IPS DF 19.7 (cell line): Measurements from ENCODE around the gene AMMECR1.
"Not testable (repeated sequence)": the region's sequence is repeated elsewhere in the genome, so short reads cannot be mapped to it uniquely, and the experiment has no call there.

ENCODE experiments used
- DNase-seq: peaks from one replicate; pipeline ENCODE4 v3.0.0-alpha.2; 2013; ENCODE audit warnings: low read depth, low spot score

The AMMECR1 gene

DNA sequence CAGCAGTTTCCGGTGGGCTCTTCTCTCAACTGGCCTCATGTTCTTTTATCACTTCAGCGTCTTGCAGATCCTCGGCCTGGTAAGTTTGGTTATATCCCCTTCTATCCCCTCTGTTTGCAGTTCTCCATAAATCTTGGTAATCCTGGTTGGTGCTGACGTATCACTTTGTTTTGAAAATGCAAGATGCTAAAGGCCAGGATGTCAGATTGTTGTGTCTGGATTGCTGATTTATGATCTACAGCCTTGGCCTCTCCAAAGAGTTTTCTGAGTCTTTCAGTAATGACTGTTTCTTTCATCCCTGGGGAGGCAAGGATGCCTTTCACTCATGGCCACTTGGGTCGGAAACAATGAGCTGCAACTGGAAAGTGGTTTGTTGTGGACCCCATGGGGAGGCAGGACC, 146.4 kb downstream of the AMMECR1 start:
- no peak for DNase-seq

DNA sequence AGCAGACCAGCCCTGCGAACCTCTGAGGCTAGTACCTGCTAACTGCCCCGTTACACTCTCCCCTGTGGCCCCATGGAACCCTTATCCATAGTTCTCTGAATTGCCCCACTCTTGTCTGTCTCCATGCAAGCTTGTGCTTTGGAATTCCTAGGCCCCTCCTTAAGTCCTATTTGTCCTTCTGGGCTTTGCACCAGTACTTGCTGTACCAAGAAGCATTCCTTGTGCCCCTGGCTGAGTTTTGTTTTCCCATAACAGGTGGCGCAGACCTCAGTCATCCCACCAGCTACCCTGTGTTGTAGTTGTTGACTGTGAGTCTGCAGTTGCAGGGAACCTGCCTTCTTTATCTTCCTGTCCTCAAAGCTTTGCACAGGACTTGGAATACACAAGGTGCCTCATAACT, 147.9 kb downstream of the AMMECR1 start:
- no peak for DNase-seq

DNA sequence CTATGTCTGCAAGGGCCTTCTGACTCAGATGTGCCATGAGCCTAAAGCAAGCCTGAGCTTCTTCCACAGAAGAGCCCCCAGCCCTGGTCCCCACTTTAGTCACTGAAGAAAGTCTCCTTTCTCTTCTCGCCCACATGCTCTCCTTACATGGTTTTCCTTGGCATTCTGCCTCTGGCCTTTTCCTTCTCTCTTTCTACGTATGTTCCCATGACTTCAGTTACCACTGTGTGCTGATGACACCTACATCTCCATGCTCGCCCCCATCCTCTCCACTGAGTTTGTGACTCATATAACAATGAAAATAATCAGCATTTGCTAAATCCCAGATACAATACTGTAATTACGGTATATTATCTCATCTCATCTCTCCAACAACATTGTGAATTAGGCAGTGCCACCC, 149.3 kb downstream of the AMMECR1 start:
- DNase-seq: no peak

DNA sequence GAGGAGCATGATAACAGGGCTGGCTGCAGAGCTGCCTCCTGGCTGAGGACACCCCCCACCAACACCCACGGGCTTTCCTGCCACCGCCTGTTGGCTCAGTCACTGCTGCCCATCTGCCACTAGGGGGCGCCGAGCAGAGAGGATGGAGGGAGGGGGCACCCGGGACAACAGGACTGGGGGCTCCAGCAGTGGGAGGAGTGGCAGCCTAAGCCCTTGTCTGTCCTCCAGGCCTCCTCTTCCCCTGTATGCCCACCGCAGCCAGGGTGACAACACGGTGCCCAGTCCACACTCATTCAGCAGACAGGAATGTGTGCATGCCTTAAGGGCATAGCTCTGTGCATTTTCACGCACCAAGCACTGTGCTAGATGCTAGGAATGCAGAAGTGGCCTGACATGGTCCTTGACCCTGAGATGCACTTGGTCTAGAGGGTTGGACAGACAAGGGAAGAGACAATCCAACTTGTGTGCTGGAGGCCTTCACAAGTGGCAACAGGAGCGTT, 149.9 kb downstream of the AMMECR1 start:
- no peak for DNase-seq

DNA sequence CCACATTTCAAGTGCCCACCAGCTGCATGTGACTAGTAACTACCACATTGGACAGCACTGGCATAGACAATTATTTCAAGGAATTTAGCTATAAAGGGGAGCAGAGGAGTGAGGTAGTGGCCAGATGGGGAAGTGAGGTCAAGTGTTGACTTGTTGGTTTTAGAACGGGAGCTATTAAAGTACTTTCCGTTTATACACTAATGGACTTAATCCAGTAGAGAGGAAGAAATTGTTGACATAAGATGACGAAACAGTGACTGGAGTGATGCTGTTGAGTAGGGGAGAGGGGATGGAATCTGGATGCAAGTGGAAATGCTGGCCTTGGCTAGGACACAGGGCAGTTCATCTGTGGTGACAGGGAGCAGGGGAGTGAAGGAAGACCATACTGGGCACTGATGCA, 154.4 kb downstream of the AMMECR1 start:
- DNase-seq: no peak

DNA sequence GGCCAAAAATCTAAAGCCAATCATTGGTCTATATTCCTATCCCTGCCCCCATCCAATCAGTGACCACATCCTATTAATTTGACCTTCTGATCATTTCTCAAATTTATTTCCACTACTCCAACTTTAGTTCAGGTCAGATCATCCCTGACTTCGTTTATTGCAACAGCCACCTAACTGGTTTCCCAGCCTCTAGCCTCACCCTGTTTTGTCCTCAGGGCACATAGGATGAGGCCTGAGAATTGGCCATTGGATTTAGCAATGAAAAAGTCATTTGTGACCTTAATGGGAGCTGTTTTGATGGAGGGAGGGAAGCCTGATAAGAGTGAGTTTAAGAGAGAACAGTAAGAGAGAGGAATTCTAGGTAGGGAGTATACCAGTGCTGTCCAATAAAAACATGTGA, 155.0 kb downstream of the AMMECR1 start:
- DNase-seq: no peak

DNA sequence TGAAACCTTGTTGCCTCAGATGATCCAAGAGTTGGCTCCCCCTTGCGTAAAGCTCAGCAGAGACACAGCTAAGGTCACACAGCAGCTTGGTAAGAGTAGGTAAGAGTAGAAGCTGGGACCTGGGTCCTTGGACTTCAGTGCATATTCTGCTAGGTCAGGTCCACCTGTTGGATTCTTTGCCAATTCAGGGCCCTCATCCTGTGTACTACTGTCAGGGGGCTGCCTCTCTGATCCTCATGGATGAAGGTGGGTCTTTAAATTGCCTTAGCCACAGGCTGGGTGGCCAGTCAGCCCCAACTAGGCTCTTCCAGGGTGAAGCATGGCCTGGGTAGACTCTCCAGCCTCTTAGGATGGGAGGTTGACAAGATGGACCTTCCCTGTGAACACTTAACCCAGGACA, 155.8 kb downstream of the AMMECR1 start:
- DNase-seq: no peak

DNA sequence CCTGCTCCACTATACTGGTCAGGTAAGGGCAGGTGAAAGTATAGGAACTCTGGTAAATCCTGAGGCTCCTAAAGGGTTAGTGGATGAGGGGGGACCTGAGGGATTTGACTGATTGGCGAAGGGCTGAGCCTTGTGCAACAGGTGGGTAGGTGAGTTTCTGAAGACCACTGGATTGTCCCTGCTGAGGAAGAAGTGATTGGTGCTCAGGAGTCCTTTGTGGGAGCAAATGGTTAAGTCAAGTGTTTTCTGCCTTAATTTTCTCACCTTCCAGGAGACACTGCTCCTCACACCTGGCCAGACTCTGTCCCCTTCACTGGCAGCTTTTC, 156.6 kb downstream of the AMMECR1 start:
- no peak for DNase-seq

DNA sequence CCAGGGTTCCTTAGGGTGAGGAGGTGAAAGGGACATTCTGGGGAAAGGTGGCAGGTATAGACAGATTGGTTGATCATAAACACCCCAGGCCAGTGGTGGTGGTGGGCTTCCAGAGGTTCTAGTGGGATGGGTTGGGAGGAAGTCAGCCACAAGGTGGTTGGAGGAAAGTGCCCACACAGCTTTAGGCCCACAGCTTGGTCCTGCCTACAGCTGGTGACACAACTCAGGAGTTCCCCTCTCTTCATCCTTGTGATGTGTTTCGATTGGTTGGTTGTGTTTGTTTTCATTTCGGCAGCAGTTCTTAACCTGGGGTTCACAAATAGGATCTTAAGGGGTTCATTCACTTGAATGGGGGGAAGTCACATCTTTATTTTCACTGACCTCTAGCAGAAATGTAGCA, 158.0 kb downstream of the AMMECR1 start:
- no peak for DNase-seq

DNA sequence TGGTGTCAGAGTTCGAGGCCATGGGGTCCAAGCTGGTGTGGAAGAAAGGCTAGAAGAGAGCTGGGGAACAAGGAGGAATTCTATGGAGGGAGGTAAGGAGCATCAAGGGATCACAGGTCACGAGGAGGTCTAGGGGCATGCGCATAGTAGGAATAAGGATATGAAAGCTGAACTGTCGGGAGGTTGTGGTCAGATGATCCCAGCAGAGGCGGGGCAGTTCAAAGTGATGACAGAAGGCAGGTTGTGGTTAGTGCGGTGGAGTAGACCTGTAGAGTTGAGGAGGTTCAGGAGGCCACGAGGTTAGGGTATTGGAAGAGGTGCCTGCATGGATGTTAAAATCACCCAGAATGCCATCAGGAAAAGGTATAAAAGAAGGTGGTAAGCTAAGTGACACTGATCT, 158.7 kb downstream of the AMMECR1 start:
- no peak for DNase-seq

DNA sequence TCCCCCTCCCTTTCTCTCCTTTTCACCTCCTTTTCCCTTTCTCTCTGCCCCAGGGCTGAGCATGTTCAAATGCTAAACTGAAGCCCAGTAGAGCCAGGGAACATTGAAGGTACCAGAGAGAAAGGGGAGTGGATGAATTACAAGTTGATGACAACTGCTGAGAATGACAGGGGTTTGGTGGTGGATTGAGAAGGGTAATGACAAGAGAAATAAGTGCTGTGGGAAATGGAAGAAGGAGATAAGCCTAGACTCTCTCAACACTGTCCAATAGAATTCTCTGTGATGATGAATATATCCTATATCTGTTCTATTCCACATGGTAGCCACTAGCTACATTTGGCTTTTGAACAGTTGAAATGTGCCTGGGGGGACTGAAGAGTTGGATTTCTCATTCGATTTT, 160.4 kb downstream of the AMMECR1 start:
- DNase-seq: no peak

DNA sequence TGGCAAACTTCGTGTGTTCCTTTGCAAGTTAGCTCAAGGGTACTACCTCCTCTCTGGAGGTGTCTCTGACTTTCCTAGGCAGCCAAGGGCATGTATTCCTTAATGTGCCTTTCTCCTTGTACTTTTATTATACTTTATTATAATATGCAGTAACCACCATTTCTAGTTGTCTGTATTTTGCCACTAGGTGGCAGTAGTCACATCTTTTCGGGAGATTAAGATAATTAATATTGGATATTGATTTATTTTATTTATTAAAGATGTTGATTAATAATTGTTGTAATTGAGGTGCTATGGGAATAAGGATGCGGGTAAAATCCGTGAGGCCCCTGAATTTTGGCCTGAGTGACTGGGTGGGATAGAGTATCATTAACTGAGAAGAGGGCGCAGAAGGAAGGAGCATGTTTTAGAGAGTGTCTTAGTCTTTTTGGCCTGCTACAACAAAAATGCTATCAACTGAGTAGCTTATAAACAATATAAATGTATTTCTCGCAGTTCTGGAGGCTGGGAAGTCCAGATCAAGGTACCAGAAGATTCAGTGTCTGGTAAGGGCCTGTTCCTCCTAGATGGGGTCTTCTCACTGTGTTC, 161.6 kb downstream of the AMMECR1 start:
- no peak for DNase-seq

DNA sequence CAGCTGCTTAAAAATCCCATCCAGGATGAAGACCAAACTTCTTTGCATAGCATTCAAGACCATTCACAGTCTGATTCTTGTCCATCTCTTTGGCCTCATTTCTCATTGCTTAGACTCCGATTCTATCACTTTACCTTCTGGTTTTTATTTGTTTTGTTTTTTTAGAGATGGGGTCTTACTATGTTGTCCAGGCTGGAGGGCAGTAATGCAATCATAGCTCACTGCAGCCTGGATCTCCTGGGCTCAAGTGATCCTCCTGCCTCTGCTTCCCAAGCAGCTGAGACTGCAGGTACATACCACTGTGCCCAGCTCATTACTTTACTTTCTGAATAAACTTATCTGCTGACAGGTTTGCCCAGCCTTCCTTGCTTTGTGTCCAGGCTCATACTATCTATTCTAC, 162.1 kb downstream of the AMMECR1 start:
- DNase-seq: no peak

DNA sequence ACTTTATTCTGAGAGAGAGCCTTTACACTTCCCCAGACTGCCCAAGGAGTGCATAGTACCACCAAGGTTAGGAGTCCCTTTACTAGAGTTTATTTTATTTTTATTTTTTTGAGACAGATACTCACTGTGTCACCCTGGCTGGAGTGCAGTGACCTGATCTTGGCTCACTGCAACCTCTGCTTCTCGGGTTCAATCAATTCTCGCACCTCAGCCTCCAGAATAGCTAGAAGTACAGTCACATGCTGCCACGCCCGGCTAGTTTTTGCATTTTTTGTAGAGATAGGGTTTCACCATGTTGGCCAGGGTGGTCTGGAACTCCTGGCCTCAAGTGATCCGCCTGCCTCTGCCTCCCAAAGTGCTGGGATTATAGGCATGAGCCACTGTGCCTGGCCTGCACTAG, 163.6 kb downstream of the AMMECR1 start:
- DNase-seq: not testable (repeated sequence)

DNA sequence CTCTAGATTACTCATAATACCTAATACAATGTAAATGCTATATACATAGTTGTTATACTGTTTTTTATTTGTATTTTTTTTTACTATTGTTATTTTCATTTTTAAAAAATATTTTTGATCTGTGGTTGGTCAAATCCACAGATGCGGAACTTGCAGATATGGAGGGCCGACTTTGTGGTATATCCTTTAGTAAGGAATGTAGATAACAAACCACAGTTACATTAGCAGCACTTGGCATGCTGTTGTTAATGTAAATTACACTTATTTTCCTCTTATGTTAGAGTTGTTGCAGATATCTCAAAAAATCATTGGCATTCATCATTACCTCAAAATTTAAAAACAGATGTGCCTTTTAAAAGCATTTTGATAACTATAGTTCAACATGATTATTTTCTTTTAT, 164.0 kb downstream of the AMMECR1 start:
- no peak for DNase-seq

DNA sequence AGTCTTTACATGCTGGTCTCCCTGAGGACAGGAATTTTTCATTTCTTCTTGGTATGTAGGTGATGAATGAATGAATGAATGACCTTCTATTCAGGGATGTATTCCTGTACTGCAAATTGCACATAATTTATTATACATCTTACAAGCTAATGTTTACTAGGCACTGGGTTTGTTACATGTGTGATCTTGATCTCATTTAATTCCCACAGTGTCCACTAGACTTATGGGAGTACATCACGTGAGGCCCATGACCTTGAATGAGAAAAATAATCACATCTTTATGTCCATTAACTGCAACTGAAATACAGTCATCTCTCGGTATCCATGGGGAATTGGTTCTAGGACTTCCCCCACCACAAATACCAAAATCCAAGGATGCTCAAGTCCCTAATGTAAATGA, 164.6 kb downstream of the AMMECR1 start:
- DNase-seq: no peak

DNA sequence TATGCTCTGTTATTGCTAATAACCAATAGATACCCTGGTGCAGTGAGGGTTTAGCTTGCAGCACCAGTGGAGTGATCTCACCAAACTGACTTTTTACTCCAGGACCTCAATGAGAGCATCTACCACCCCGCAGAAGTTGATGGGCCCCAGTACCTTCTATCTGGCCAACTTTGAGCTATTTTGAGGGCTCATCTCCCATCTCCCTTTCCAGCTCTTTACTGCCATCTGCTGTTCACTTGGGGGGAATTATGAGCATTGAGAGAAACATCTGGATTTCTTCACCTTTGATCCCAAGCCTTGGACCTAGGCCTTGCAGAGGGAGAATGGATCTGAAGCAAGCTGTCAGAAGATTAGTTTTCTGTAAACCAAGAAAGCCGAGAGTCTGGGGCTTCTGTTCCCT, 171.4 kb downstream of the AMMECR1 start:
- DNase-seq: no peak

DNA sequence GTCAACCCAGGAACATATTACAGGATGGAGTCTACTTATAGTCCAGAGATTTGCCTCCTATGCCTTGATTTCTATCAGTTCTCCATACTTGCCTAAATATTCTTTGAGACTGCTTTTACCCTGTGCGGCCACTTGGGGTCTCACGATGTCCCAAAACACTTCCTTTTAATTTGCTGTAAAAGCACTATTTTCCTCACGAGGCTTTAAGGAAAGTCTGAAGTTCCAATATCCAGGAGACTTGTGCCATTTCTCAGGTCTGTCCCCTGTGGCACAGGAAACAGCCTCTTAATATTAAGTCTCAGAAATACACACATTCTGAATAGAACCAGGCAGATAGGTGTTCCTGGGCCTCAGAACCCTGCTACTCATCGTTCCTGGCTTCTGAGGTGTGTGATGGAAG, 172.0 kb downstream of the AMMECR1 start:
- no peak for DNase-seq

DNA sequence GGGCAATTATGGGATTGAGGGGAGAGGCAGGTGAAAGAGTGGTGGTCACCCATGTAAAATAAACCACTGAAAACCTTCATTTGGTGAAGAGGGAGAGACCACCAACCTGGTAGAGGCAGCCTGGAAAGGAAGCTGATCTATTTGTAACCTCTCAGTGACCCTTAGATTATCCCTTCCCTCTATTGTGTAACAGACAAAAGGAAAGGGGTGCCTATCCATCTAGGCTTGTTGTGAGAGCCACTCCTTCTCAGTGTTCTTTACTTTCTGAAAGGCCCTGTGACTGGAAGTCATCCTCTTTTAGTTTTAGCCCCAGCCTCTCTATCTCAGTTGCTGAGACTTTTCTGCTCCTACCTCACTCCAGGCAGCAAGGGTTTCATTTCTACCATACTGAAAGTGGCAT, 172.6 kb downstream of the AMMECR1 start:
- DNase-seq: no peak
